Measurements from ENCODE around the gene MAP3K9. TPM values are rescaled to one million over a fixed set of nuclear protein-coding genes. Genes with fewer than 3 reads are reported as not detected.
"Not testable (repeated sequence)": the region's sequence is repeated elsewhere in the genome, so short reads cannot be mapped to it uniquely, and the experiment has no call there.

MAP3K9 gene
- total RNA-seq = 1 to 10 TPM; 2.0 to 2.7 TPM
- long read RNA-seq, partial matches to known transcripts = 0 of 1 reads
- long read RNA-seq, other reads (novel, unspliced or antisense) = 1 of 1 reads

DNA sequence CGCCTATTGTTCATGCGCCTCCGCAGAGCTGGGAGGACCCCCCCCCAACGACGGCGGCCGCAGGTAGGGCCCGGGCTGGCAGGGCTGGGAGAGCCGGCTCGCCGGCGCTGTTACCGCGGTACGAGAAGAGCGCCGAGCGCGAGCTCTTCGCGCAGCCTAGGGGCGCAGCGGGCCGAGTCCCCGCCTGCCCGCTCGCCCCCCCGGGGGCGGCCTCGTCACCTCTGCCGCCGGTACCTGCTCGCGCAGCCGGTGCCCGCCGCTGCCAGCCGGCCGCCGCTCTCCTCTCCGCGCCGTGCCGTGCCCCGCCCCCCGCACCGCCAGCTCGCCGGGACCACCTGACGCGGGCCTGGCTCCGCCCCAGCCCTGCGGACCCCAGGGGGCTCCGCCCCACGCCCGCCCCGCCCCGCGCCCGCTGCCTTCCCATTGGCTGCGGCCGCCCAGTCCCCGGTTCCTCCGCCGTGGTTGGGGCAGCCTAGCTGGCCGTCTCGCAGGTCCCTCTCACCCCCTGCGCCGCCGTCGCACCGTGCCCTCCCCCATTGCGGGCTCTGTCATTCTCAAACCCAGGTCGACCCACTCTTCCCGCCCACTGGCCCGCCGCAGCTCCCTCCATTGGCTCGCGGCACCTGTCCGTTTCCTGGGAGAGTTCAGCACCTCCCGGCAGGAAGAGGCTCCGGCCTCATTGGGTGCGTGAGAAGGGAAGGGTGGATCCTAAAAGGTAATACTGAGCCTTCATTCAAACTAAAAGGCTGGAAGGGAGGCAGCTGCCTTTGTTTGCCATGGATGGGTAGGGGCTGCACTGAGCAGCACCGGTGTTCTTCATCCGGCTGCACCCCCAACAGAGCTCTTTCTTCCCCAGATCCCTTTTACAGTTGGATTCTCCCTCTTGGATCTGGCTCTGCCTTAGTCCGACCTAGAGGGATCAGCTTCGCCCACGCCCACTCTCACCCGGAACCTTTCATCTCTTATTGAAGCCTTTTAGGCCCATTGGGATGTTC, at the start of gene MAP3K9:
TSS of gene MAP3K9 (minus strand) at position 289 of the 995 bp plus-strand sequence. CDS start 342 bp downstream, outside the sequence.
- DNase-seq (peak; percentile 89), ATAC-seq (peak; percentile 93 to 97)
- intact Hi-C loops (cut with DNase I) = loop anchor here (10.0 kb wide), 2 partner anchors 185 to 205 kb away; partner anchors contain the start of gene MED6 (in 1 of the 2)

- intact Hi-C loops (cut with DNase I) = no loop called here
- DNase-seq (no peak), ATAC-seq (no peak)
Measured at GRCh38 chr14:70858641-70859040, 49.3 kb upstream of the MAP3K9 start.

- intact Hi-C loops (cut with DNase I) = no loop called here
- ATAC-seq = no peak
- no peak for DNase-seq
Measured at GRCh38 chr14:70857496-70857890, 48.2 kb upstream of the MAP3K9 start.

DNA sequence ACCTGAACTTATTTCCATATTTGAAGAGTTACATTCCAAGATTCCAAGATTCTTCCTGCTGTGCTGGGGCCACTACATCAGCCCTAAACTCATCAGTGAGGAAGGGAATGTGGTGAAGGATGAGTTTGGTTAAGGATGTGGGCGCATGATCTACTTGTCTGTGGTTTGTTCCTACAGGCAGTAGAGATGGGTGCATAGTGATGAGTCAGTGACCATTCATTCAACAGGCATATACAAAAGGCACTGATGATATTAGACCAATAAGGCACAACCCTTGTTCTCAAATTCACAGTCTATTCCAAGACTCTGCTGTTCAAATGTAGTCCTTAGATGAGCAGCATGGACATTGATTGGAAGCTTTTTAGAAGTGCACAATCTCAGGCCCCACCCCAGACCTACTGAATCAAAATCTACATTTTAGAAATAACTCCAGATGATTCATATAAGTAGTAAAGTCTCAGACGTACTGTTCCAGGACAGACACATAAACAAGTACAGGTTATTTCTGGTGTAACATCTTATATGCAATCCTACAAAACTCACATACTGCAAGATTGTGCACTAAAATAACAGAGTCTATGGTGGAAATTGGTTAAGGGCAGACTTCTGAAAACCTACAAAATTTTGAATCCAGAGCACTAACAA, 47.7 kb upstream of the MAP3K9 start:
- DNase-seq (no peak), ATAC-seq (no peak)
- intact Hi-C loops (cut with DNase I) = no loop called here

- DNase-seq (no peak), ATAC-seq (no peak)
- intact Hi-C loops (cut with DNase I) = no loop called here
Measured at GRCh38 chr14:70855486-70855885, 46.2 kb upstream of the MAP3K9 start.

DNA sequence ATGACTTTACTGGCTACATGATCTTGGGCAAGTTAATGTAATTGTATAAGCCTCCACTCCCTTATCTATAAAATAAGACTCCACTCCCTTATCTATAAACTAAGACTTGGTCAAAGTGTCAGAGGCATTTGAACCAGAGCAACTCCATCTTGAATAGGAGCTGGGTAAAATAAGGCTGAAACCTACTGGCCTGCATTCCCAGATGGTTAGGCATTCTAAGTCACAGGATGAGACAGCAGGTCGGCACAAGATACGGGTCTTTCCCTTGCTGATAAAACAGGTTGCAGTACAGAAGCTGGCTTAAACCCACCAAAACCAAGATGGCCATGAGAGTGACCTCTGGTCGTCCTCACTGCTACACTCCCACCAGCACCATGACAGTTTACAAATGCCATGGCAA, 44.3 kb upstream of the MAP3K9 start:
- intact Hi-C loops (cut with DNase I); ATAC-seq; DNase-seq: not testable (repeated sequence)

DNA sequence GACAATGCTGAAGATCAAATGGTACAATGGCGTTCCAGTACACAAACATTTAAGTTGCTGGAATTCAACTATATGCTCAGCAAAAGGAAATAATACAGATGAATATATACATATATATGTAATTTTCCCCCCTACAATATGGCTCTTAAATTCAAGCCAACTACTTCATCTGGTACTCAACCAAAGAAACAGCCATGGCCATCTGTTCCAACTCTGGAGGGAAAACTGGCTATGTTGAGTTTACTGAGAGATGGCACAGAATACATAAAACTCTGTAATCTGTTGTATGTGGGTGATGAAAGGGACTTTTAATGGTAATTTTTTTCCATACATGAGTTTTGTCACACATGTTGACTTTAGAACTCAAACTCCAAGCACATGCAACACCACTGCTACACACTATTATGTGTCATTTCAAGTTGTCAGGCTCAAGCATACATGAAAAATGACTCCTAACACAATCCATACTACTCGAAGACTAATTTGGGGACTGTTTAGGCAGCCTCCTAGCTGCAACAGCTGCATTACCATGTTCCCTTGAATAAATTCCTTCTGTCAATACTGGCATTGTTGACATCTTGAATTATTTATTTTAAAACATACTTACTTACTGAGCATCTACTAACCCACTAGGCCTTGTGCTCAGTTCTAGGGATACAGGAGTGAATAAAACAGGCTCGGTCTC, 38.2 kb upstream of the MAP3K9 start:
- no peak for ATAC-seq
- DNase-seq = no peak
- intact Hi-C loops (cut with DNase I) = no loop called here

GRCh38 chr14:70845601-70846000, 36.3 kb upstream of the MAP3K9 start:
- DNase-seq (no peak), ATAC-seq (no peak)
- intact Hi-C loops (cut with DNase I) = no loop called here

- intact Hi-C loops (cut with DNase I) = no loop called here
- peak; percentile 11 to 84 for ATAC-seq
- no peak for DNase-seq
Measured at GRCh38 chr14:70842851-70843462, 33.6 kb upstream of the MAP3K9 start.

DNA sequence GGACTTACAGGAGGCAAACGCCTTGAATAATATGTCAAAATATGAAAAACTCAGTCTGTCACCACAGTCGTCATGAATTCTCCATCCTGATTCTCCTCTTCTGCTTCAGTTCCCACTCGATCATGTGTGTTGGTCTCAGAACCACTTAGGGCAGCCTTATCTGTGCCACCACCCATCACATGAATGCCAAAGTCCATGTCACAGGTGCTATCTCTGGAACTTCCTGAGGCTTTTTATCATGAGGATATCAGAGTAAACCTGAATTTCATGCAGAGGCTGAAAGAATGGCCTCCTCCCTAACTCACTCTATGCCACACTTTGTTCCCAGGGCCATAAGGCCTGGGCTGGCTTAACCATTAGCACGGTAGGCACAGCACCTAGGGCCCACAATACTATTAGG, 28.8 kb upstream of the MAP3K9 start:
- intact Hi-C loops (cut with DNase I) = loop anchor here in 1 of 2 donors (10.0 kb wide), 1 partner anchor 57 kb away; no protein-coding TSS in a partner anchor
- no peak for DNase-seq
- ATAC-seq = no peak

DNA sequence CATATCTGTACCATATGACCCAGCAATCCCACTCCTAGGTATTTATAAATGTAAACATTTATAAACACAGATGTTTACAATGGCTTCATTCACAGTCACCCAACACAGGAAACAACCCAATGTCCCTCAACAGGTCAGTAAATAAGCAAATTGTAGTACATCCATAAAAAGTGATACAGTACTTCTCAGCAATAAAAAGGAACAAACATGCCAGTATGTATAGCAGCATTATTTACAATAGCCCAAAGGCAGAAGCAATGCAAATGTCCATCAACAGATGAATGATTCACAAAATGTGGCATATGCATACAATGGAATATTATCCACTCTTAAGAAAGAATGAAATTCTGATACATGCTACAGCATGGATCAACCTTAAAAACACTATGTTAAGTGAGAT, 27.6 kb upstream of the MAP3K9 start:
- intact Hi-C loops (cut with DNase I) = loop anchor here in 1 of 2 donors (10.0 kb wide), 1 partner anchor 58 kb away; no protein-coding TSS in a partner anchor
- ATAC-seq = no peak

GRCh38 chr14:70833884-70834283, 24.6 kb upstream of the MAP3K9 start:
- intact Hi-C loops (cut with DNase I) = loop anchor here in 1 of 2 donors (10.0 kb wide), 1 partner anchor 61 kb away; no protein-coding TSS in a partner anchor
- DNase-seq (no peak), ATAC-seq (no peak)

More for the DNA sequence above, 27.6 kb upstream of the MAP3K9 start:
- no peak for DNase-seq

DNA sequence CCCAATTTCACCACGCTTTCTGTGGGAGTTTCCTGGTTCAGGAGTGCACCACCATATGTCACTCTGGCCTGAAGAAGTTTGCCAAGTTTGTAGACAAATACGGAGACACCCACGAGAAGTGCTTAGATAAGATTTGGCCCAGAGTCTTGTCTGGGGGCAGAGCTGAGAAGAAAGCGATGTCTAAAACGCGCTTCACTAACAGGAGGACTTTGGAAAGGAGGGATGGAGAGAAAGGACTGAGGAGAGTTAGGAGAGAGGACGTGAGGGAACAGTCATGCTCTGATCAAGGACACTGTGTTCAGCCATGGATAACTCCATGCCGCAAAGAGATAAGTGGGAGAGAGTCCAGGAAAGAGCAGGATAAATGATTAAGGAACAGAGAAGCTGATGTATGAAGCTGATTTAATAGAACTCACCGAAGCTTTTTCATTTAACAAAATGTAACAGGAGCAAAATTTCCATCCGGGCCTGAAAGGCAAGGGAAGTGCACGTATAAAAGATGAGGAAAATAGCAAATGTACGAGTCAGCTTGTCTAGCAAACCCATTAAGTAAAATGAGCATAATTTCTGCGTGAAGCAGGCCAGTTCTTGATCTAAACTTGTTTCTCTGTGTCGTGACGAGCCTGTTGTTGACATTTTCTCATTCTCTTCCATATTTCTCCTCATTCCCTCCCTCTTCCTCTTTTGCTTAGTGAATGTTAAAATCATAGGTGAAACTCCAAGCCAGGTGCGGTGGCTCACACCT, 23.4 kb upstream of the MAP3K9 start:
- ATAC-seq (peak; percentile 73 to 88), DNase-seq (no peak)
- intact Hi-C loops (cut with DNase I) = loop anchor here in 1 of 2 donors (10.0 kb wide), 1 partner anchor 62 kb away; no protein-coding TSS in a partner anchor

DNA sequence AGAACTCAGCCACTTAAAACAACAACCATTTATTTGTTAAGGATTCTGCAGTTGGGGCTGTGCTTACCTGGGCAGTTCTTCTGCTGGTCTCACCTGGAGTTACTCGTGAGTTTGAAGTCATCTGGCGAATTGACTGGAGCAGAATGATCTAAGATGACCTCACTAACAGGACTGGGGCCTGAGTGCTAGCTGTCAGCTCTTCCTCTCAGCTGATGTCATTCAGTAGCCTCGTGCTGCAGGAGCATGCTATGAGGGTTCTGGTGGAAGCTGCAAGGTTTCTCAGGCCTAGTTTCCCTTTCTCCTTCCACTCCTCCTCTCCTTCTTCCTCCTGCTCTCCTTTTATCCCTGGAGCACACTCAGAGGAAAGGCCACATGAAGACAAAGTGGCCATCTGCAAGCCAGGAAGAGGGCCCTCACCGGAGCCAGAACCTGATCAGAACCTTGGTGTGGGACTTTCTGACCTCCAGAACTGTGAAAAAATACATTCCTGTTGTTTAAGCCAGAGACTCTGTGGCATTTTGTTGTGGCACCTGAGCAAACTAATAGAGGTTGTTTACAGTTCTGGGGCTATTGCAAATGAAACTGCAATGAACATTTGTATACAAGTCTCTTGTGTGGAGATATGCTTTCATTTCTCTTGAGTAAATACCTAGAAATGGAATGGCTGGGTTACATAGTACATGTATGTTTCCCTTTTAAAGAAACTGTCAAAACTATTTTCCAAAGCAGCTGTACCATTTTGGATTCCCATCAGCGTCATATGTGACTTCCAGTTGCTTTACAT, 21.9 kb upstream of the MAP3K9 start:
- no peak for ATAC-seq
- no peak for DNase-seq
- intact Hi-C loops (cut with DNase I) = loop anchor here in 1 of 2 donors (10.0 kb wide), 1 partner anchor 64 kb away; no protein-coding TSS in a partner anchor

- ATAC-seq (no peak), DNase-seq (no peak)
- intact Hi-C loops (cut with DNase I) = no loop called here
Measured at GRCh38 chr14:70828188-70828587, 18.9 kb upstream of the MAP3K9 start.

DNA sequence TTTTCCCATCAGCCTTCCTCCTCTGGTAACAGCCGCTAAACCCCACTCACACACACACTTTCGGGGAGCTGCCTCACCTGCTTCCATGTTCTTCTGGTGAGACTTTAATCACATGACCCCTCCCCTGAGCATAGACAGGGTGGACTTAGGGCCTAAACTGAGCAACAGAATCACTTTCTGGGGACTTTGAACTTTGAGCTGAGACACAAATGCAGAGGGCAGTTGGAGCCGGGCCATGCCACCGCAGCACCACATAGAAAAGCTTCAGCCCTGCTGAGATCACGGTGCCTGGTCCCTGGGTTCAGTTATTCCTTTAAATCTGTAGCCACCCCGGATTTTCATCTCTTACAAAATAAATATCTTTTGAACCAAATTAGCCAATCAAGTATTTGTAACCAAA, 18.4 kb upstream of the MAP3K9 start:
- intact Hi-C loops (cut with DNase I) = no loop called here
- DNase-seq (no peak), ATAC-seq (no peak)

GRCh38 chr14:70827347-70827746, 18.0 kb upstream of the MAP3K9 start:
- no peak for ATAC-seq
- DNase-seq = no peak
- intact Hi-C loops (cut with DNase I) = no loop called here

Measured in left cardiac atrium (tissue), 4 donors.